Left lung (tissue), 10 donors: ENCODE measurements around the gene LMO1. TPM values are rescaled to one million over a fixed set of nuclear protein-coding genes. Genes with fewer than 3 reads are reported as not detected.

Experiments used
- ATAC-seq: fragments of 200-7000 bp; cut with Tn5 transposase; one replicate; pipeline ENCODE4 v1.9.1; 2020; ENCODE audit warnings: moderate library complexity
- DNase-seq, 4 donors: peaks; one replicate each; pipeline ENCODE4 v3.0.0-alpha.2; 2013 to 2020
- H3K27ac ChIP-seq, 2 donors: fragments of 200-600 bp; sonication (generic) in 1 of 2; one replicate each; pipeline versions ENCODE4 v1.5.0 to v1.8.0; 2020 to 2021
- H3K27me3 ChIP-seq, 2 donors: fragments of 200-600 bp; sonication (generic) in 1 of 2; one replicate each; pipeline versions ENCODE4 v1.5.0 to v1.8.0; 2020 to 2021
- H3K36me3 ChIP-seq, 2 donors: fragments of 200-600 bp; sonication (generic) in 1 of 2; one replicate each; pipeline versions ENCODE4 v1.5.0 to v1.8.0; 2020 to 2021
- H3K4me1 ChIP-seq, 2 donors: fragments of 200-600 bp; one replicate each; pipeline ENCODE4 v1.8.0; 2021
- H3K4me3 ChIP-seq, 2 donors: fragments of 200-600 bp; sonication (generic) in 1 of 2; one replicate each; pipeline versions ENCODE4 v1.5.0 to v1.8.0; 2020 to 2021; ENCODE audit warnings: mild to moderate bottlenecking in 1 of 2
- H3K9me3 ChIP-seq, 2 donors: fragments of 200-600 bp; sonication (generic) in 1 of 2; one replicate each; pipeline versions ENCODE4 v1.5.0 to v1.8.0; 2020 to 2021
- CTCF ChIP-seq, 2 donors: fragments of 200-600 bp; sonication (generic) in 1 of 2; IDR thresholded peaks; one replicate each; pipeline versions ENCODE4 v1.5.0 to v1.8.0; 2021; ENCODE audit warnings: antibody characterized with exemption in 2 of 2
- intact Hi-C, 2 donors: fragments of 100-400 bp; cut with DNase I; formaldehyde crosslinking; loops; one replicate each; pipeline versions ENCODE4 v1.11.2 to v1.14.2; 2022
- polyA plus RNA-seq, 6 donors: library from polyadenylated mRNA; unstranded; fragments of 120-200 nt; gene quantifications; one replicate each; pipeline ENCODE4 v1.2.1, GENCODE V29; 2013; ENCODE audit not compliant: insufficient read length in 6 of 6
- total RNA-seq, 2 donors: library from RNA; stranded (reverse); fragmentation: NEBNext Ultra II Directional; extraction: Animal tissue kit (Norgen Biotek cat#: 25700); gene quantifications; one replicate each; pipeline ENCODE4 v1.2.1, GENCODE V29; 2021
- donor health status: DM: no; HTN: yes; CAD: no.
- donor health status: DM: no; HTN: no; CAD: no.

The LMO1 gene
- total and polyA plus RNA-seq, 8 donors, result 0.18 to 0.48 (median 0.23) TPM; not detected in 3

DNA sequence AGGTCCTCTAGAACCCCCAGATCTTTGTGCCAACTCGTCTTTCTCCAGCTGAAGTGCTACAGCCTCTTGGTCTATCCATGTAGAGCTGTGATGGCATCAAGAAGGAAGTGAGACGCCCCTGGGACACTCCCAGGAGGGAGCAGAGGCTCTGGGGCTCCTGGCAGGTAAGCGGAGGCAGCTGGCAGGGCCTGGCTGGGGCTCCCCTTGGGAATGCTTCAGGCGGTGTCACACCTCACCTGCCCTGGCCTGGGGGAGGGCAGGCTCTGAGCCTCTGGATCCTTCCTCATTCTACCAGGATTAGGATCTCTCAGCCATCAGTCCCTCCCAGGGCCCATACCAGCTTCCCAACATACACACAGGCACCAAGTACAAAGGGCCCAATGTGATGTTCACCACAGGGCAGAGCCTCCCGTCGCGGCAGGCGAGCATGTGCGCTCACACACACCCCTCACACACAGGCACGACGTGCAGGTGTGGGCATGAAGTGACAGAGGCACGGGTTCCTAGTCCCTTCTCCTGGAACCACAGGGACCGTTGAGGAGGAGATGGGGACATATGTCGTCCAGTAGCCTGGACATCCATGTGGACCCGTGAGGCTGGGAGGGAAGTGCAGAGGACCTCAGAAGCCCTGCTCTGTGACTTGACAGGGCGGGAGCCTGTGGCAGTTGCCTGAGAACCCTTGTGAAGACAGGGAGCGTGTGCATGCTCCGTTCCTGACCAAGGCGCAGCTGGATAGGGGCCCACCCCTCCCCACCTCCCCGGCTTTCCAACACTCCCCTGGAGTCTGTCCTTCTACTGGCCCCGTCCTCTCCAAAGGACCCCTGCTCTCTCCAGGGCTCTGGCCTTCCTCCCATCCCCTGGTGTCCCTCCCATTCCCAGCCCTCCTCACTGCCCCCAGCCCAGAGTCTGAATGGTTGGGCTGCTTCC is 32.5 kb downstream of the LMO1 start:
- no peaks in the 10 kb centered on the region for H3K4me1 ChIP-seq

DNA sequence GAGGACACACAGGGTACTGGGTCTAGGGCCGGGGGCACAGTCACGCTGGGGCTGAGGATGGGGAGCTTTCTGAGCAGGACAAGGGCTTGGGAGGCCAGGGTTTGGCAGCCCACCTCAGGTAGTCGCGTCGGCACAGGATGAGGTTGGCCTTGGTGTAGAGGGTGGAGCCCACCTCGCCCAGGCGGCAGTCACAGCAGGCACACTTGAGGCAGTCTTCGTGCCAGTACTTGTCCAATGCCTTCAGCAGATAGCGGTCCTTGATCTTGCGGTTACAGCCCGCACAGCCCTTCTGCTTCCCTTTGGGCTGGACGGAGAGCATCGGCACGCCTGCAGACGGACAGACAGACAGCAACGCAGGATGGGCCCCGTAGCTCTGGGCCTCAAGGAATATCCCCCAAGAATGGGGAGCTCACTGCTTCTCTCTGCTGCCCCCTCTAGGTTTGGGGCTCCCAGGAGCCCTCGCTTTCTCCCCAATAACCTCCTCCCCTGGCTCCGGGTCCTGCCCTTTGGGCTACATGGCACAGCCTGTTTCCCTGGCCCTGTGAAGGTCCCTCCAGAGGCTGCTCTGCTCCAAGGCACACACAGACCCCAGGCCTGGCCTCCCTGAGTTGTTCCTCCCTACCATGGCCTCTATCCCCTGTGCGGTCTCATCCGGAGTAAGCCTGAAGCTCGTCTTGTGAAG is 33.4 kb downstream of the LMO1 start:
- Histone ChIP-seq H3K4me1 (peaks cover 0 to 5% of the 10 kb centered on the region in 2 donors), H3K36me3 (no peaks in the 10 kb centered on the region), H3K27me3 (no peaks in the 10 kb centered on the region), H3K4me3 (no peak overlapping the region), H3K27ac (no peak overlapping the region), H3K9me3 (no peaks in the 10 kb centered on the region)
- intact Hi-C loops, result no loop called here
- no peak for ATAC-seq
- no peak for TF ChIP-seq CTCF (IDR thresholded peaks at IDR 0.05)
- peak in 1 of 4 donors; percentile 60 for DNase-seq

More for the DNA sequence above, 32.5 kb downstream of the LMO1 start:
- H3K4me3 ChIP-seq, result no peak overlapping the region
- intact Hi-C loops, result no loop called here
- ATAC-seq (no peak), DNase-seq (no peak)
- no peaks in the 10 kb centered on the region for H3K27me3 ChIP-seq
- no peak overlapping the region for H3K27ac ChIP-seq
- H3K36me3 ChIP-seq, result no peaks in the 10 kb centered on the region
- H3K9me3 ChIP-seq, result no peaks in the 10 kb centered on the region
- no peak for TF ChIP-seq CTCF (IDR thresholded peaks at IDR 0.05)

DNA sequence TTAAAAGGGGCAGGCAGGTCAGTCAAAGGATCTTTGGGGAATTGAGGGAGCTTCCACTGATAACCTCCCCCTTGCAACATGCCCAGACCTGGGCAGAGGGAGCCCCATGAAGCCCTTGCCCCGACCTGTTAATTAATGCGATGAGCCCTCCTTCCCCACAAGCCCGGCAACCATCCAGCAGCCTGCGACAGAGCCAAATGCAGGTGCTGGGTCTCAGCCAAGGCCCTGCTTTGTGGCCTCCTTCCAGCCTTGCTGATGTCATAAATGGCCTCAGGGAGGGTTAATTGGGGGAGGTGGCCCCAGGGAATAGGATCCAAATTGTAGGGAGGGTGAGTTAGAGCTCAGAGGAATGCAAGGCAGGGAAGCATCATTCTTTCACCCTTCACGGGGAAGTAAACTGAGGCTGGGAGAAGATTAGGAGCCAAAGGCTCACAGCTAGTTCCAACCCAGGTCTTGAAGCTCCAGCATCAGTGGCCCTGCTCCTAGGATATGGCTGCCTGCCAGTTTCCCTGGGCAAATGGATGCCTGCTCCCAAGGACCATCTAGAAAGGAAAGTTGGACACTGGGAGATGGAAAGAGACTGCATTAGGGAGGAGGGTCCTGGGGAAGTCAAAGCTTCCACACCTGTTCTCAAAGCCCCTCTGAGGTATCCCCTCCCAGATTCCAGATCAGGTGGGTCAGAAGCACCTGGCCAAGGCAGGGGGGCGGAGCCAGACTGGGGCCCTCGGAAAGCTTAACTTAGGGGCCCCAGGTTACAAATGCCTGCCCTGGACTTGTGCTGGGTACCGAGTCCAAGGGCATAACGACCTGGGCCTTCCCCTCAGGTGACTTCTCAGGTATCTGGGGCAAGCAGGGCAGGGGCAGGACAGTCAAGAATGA is 34.1 kb downstream of the LMO1 start:
- no peak for TF ChIP-seq CTCF (IDR thresholded peaks at IDR 0.05)
- no peak for ATAC-seq
- intact Hi-C loops, result loop anchor here in 1 of 2 donors (10.0 kb wide), 1 partner anchor 335 kb away; no protein-coding TSS in a partner anchor
- H3K27me3 ChIP-seq, result no peaks in the 10 kb centered on the region
- H3K4me3 ChIP-seq, result no peak overlapping the region
- H3K9me3 ChIP-seq, result no peaks in the 10 kb centered on the region
- peak in 1 of 4 donors; percentile 32 for DNase-seq
- no peaks in the 10 kb centered on the region for H3K36me3 ChIP-seq
- peaks cover 0 to 5% of the 10 kb centered on the region in 2 donors for H3K4me1 ChIP-seq
- no peak overlapping the region for H3K27ac ChIP-seq

DNA sequence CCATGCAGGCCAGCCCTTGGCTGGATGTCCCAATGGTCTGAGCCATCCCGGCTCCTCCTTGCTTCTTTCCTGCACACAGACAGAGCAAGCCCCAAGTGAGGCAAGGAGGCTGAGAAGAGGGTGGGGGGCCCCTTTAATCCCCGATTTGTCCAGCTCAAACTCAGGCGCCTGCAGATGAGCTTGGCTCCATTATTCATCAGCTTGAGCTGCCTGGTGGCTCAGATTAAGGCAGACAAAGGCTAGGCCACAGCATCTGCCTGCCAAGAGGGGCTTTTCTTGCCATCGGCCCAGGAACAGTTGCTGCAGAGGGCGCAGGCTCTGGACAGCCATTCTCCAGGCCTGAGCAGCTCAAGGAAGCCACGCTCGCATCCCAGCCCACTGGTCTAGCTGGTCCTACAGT is 35.4 kb downstream of the LMO1 start:
- H3K4me1 ChIP-seq, result peaks cover 0 to 5% of the 10 kb centered on the region in 2 donors
- ATAC-seq, result no peak
- H3K36me3 ChIP-seq, result no peaks in the 10 kb centered on the region
- no peaks in the 10 kb centered on the region for H3K27me3 ChIP-seq
- intact Hi-C loops, result loop anchor here in 1 of 2 donors (10.0 kb wide), 1 partner anchor 337 kb away; no protein-coding TSS in a partner anchor
- H3K4me3 ChIP-seq, result no peak overlapping the region
- TF ChIP-seq CTCF (IDR thresholded peaks at IDR 0.05), result no peak
- no peaks in the 10 kb centered on the region for H3K9me3 ChIP-seq
- no peak overlapping the region for H3K27ac ChIP-seq
- DNase-seq, result peak in 1 of 4 donors; percentile 45
